Stimulated activated CD4-positive, alpha-beta T cell treated with anti-CD3 and anti-CD28 coated beads, Interleukin-1b, Interleukin-23, amount 100 ng/mL, for 24 hours (primary cell): Measurements from ENCODE around the gene FOSL2.

Experiments used
- DNase-seq, 4 experiments: peaks; one replicate each; pipeline ENCODE4 v3.0.0-alpha.2; 2020; ENCODE audit warnings: low read depth in 4 of 4, low spot score in 1 of 4

The FOSL2 gene

GRCh38 chr2:28392297-28393113 is at the start of gene FOSL2:
TSS of gene FOSL2 (plus strand) at chr2:28392858. CDS start at chr2:28393721, 863 bp downstream.
- peak; percentile 69 to 92 (median 85) for DNase-seq

DNA sequence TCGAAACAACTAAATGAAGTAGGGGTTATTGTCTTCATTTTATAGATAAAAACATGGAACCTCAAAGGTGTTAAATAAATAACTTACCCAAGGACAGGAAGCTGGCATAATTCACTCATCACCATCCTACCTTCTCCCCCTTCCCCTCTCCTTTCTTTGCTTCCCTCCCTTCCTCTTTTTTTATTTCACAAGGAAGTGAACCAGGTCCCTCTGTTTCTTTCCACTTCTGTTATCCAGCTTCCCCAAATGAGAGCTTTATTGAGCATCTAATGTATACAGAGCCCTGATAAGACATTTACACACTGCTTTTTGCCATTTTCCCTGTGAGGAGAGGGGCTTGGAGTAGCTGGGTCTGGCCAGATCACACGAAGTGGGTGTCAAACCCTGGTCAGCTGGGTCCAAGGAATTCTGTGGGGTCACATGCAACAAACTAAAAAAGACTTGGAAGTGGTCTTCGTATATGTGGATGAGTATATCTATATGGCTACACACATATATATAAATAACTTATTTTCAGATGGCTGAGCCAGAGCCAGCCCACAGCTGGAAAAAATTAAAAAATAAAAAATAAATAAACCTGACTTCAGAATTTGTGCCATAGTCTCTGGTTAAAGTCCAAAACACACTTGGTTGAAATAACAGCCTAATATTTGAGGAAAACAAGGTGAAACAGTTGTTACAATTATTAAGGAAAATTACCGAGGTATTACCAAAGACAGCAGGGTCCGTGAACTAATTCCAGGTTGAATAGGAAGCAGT is 49.3 kb upstream of the FOSL2 start:
- no peak for DNase-seq

GRCh38 chr2:28343971-28344715 is 48.5 kb upstream of the FOSL2 start:
- DNase-seq: no peak

DNA sequence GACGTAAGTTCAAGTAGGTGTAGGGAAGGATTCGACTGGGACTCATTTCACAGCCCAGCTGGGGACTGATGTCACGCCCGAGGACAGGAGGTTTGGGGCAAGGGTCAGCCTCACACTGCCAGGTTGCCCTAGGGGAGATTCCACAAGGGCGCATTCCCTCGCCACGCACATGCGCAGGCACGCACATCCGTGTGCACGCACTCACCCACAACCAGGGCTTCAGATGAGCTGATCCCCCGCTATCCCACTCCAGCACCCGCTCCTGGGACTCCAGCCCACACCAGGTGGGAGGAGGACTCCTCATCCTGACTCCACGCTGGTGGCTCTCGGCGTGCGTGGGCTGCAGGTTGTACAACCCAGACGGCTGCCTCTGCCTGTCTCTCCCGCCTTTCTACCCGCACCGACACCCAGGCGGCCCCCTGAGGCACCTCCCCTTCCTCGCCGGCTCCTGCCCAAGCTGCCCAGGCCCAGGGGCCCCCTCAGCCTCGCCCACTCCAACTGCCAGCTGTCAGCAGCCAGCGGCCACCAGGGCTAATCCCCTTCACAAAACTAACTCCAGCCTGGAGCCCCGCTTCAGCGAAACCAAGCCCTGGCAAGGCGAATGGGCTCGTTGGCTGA is 47.8 kb upstream of the FOSL2 start:
- DNase-seq: no peak

- DNase-seq: no peak
Observed at GRCh38 chr2:28345619-28346018, 47.0 kb upstream of the FOSL2 start.

DNA sequence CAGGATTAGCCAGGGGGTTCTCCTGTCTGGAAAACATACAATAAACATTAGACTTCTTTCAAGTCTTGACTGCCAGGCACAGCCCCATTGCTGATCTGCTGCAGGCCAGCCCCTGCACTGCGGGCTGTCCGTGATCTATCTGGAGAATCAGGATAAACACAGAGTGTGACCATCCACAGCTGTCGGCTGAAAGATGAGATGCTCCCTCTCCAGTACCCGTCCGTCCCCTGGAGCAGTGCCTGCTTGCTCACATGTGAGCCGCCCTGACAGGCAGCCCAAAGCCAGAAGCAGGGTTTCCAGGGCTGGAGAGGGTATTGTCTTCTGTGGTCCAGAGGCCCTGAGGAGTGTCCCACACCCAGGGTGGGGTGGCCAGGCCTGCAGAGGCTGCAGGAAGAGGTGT is 46.1 kb upstream of the FOSL2 start:
- DNase-seq: no peak

GRCh38 chr2:28347193-28347592 is 45.5 kb upstream of the FOSL2 start:
- DNase-seq: no peak

DNA sequence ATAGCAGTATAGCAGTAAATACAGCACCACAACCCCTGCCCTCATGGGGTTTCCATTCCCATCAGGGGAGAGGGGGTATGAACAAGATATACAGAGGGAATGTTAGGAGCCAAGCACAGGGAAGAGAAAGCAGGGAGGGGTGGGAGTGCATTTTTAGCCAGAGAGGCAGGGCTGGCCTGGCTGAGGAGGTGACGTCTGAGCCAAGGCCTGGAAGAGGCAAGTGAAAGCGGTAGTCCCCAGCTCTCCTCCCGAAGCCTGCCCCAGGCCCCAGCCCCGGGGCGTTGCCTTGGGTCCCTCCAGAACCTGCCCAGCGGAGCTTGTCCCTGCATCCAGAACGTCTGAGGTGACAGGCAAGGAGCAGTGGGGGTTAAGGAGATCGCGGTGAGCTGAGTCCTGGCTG is 45.1 kb upstream of the FOSL2 start:
- DNase-seq: no peak

- no peak for DNase-seq
Observed at GRCh38 chr2:28348149-28348567, 44.5 kb upstream of the FOSL2 start.

DNA sequence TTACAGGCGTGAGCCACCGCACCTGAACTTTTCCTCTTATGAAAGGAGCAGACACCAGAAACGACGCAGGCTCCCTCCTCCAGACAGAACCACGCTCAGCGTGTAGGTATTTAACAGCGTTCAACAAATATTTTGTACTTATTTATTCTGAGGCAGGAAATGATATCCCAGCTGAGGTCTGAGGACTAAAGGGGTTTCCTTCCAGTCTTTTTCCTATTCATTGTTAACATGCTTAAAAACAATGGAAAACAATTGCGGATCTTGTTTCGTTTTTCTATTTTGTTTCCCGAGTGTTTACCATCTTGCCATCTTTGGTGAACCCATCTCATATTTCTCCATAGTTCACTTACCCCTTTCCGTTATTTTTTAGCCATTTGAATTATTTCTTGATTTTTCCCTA is 43.7 kb upstream of the FOSL2 start:
- DNase-seq: no peak

- DNase-seq: no peak
Observed at GRCh38 chr2:28349546-28350165, 43.0 kb upstream of the FOSL2 start.

DNA sequence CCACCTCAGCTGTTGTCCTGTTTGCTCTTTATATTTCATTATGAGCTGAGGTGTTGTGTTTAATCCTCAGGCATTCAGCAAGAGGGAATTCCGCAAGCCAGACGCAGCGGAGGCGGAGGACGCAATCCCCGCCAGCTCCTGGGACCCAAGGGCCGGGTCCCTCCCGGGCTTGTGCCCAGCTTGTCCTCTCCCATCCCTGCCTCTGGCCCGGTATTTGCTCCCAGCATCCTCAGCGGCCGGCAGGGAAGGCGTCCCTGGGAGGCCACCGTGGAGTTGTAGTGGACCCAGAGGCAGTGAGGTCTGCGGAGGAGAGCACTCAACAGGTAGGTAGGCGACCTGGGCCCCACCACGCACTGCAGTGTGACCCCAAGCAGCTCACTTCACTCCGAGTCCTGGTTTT is 42.5 kb upstream of the FOSL2 start:
- DNase-seq: no peak

- no peak for DNase-seq
Observed at GRCh38 chr2:28350791-28351285, 41.8 kb upstream of the FOSL2 start.

GRCh38 chr2:28351621-28352020 is 41.0 kb upstream of the FOSL2 start:
- DNase-seq: no peak

DNA sequence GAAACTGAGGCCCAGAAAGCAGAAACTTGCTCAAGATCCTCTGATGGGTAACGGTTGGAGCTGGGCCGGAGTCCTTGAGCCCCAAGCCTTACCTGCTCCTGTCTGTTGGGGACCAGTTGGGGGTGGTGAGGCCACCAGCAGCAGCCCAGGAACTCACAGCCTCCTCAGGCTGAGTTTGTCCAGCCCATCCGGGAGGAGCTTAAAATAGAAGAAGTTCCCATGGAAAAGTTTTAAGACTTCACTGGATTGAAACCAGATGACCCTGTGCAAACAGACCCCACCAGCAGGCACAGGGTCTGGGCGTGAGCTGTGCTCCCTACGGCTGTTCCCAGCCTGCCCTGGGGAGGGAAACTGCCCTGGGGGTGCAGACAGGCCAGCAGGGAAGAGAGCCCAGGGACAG is 40.6 kb upstream of the FOSL2 start:
- no peak for DNase-seq

DNA sequence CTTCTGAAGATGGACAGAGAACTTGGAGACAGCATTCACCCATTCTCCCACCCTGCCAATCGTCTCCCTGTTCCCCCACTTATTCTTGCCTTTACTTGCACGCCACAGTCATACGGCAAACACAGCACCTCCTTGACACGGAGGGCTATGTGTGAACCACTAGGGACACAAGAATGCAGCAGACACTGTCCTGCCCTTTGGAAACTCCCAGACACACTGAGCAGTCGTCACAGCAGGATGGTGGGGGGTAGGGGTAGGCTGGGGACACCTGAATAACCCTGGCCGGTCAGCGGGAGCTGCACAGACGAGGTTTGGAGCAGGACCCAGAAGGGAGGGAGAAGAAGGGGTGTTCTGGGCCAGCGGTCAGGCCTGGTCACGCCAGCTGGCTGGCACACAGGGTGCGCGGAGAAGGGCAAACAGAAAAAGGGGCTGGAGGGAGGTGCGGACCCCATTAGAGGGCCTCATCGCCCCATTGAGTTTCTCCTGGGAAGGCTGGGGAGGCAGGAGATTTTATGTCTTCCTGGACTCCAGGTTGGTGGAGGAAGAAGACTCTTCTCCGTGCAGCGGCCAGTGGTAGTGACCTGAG is 40.0 kb upstream of the FOSL2 start:
- no peak for DNase-seq

GRCh38 chr2:28354920-28355520 is 37.6 kb upstream of the FOSL2 start:
- DNase-seq: no peak

GRCh38 chr2:28355521-28356094 is 37.0 kb upstream of the FOSL2 start:
- no peak for DNase-seq

DNA sequence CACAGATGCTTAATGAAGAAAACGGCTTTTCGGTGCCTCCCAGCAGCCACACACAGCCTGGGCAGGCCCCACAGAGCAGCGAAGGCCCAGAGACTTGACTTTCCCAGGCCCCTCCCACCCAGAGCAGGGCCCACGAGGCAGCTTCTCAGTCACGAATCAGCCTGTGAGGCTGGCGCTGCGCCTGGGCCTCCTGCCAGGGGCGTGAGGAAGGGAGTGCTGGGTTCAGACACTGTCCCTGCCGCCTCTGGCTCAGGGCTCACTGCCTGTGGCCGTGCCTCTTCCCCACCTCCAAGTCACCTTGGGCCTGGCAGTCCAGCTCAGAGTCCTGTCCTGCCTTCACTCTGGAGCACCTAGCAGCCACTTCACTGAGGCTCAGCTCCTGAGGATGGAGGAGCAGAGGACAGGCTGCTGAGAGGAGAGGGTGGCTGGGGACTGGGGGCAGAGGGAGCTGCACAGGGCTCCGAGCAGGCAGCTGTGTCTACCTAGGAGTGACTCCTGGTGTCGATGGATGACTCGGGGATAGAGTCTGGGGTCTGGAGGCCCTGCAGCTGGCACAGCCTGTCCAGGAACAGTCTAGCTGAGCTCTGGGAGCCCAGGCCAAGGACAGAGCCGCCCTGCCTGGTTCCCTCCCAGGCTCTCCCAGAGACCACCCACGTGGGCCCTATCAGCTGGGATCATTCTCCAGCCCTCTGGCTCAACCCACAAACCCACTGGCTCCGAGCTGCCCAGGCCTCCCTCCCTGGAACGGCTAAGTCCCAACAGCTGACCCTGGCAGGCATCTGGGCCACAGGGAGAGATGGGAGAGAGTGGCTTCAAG is 36.4 kb upstream of the FOSL2 start:
- no peak for DNase-seq
